ENCODE results near the gene FLNB. TPM values are rescaled to one million over a fixed set of nuclear protein-coding genes. Genes with fewer than 3 reads are reported as not detected.

The FLNB gene
- total RNA-seq, 2 experiments from 2014 or later = 26.3 to 28.4 TPM

DNA sequence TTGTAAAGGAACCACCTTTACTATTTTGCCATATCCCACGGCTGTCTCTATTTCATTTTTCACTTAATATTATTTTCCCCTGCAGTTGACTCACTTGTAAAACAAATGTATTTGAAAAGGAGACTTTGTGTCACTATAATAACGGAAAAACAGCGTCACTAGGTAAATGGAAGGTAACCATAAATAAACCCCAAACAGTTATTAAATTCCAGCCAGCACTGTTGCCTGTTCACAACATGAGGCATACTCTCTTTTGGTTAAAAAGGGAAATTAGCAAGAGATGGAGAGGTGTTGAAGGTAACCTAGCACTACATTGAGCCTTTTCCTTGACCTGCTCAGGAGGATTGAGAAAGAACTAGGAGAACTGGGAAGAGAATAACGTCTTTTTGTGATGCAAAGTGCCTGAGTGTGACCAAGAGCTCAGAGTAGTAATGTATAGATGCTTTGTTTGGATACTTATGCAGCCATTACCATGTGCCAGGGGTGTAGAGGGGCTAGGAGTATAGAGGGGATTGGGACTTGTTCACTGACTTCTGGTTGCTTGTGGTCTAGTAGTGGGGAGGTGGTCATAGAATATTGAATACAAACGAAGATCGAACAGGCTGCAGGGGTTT lies 19.6 kb downstream of the FLNB start:
- Mint-ChIP-seq H3K27me3 (no peaks in the 10 kb centered on the region), H3K4me1 (ENCODE audit: low read depth) (peaks cover 38% of the 10 kb centered on the region), H3K36me3 (ENCODE audit: low read depth) (no peaks in the 10 kb centered on the region), H3K4me3 (no peak overlapping the region), H3K9me3 (no peaks in the 10 kb centered on the region), H3K27ac (peak overlapping the region; percentile 25)
- TF ChIP-seq, protein P1, sequence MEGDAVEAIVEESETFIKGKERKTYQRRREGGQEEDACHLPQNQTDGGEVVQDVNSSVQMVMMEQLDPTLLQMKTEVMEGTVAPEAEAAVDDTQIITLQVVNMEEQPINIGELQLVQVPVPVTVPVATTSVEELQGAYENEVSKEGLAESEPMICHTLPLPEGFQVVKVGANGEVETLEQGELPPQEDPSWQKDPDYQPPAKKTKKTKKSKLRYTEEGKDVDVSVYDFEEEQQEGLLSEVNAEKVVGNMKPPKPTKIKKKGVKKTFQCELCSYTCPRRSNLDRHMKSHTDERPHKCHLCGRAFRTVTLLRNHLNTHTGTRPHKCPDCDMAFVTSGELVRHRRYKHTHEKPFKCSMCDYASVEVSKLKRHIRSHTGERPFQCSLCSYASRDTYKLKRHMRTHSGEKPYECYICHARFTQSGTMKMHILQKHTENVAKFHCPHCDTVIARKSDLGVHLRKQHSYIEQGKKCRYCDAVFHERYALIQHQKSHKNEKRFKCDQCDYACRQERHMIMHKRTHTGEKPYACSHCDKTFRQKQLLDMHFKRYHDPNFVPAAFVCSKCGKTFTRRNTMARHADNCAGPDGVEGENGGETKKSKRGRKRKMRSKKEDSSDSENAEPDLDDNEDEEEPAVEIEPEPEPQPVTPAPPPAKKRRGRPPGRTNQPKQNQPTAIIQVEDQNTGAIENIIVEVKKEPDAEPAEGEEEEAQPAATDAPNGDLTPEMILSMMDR (IDR thresholded peaks at IDR 0.05) = no peak
- CTCF ChIA-PET = interaction anchor here (1.0 kb wide), 1 partner anchor 20 kb away, joined by 3 read pairs; no protein-coding TSS in a partner anchor
- intact Hi-C loops (cut with micrococcal nuclease) = no loop called here
- ATAC-seq (peak; percentile 32), DNase-seq (no peak)
- POLR2A ChIA-PET = no interaction called here

DNA sequence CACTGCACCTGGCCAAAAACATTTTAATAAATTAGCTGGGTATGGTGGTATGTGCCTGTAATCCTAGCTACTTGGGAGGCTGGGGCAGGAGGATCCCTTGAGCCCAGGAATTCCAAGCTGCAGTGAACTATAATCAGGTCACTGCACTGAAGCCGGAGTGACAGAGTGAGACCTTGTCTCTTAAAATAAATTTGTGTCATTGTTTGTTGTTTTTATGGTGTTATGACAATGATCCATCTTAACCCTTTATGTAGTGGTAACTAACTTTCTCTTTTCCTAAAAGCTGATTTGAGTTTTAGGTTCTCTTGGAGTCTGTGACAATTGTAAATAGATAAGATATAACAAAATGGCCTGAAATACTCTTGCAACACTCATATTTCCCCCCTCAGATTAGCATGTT lies 20.7 kb downstream of the FLNB start:
- H3K27ac Mint-ChIP-seq = no peak overlapping the region
- peaks cover 38% of the 10 kb centered on the region for H3K4me1 Mint-ChIP-seq (ENCODE audit: low read depth)
- DNase-seq = no peak
- no peak for ATAC-seq
- no peaks in the 10 kb centered on the region for H3K27me3 Mint-ChIP-seq
- TF ChIP-seq, protein P1 (IDR thresholded peaks at IDR 0.05) = no peak
- H3K36me3 Mint-ChIP-seq (ENCODE audit: low read depth) = no peaks in the 10 kb centered on the region
- H3K9me3 Mint-ChIP-seq = no peaks in the 10 kb centered on the region
- ChIA-PET CTCF (interaction anchor here (1.0 kb wide), 1 partner anchor 21 kb away, joined by 3 read pairs; no protein-coding TSS in a partner anchor), POLR2A (no interaction called here)
- intact Hi-C loops (cut with micrococcal nuclease) = no loop called here
- H3K4me3 Mint-ChIP-seq = no peak overlapping the region

DNA sequence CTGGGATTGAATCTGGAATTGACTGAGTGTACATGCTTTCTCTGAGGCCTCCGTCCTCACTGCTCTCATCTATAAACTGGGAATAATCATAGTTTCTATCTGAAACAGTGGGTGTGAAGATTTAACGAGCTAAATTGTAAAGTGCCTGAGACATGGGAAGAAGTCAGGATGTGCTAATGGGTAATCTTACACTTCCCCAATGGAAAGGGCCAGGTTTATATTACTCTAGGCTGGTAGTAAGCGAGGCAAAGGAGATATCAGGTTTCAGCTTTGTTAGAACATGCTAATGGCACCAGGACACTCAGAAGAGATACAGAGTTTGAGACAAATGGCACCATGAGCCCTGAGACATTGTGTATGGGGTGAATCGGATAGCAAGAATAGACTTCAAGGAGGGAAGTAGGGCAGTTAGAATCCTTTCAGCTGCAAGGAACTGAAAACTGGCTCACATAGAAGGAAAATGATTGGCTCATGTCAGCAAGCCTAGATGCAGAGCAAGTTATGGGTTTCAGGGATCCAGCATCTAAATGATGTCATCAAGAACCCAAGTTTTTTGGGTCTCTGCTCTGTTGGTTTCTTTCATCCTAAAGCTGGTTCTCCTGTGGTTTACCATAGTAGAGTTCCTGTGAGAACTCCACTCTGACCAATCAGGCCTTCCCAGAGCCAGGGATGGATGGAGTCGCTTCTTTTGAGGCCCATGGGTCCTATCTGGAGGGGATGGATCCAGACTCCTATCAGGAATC lies 21.8 kb downstream of the FLNB start:
- H3K36me3 Mint-ChIP-seq (ENCODE audit: low read depth) = peaks cover 1% of the 10 kb centered on the region
- peaks cover 48% of the 10 kb centered on the region for H3K4me1 Mint-ChIP-seq (ENCODE audit: low read depth)
- POLR2A ChIA-PET = interaction anchor here (0.7 kb wide), 1 partner anchor 12 kb away, joined by 3 read pairs; no protein-coding TSS in a partner anchor
- no peak for DNase-seq
- H3K27ac Mint-ChIP-seq = no peak overlapping the region
- no peak overlapping the region for H3K4me3 Mint-ChIP-seq
- no peaks in the 10 kb centered on the region for H3K9me3 Mint-ChIP-seq
- no peaks in the 10 kb centered on the region for H3K27me3 Mint-ChIP-seq
- intact Hi-C loops (cut with micrococcal nuclease) = no loop called here
- CTCF ChIA-PET = no interaction called here
- TF ChIP-seq, protein P1 (IDR thresholded peaks at IDR 0.05) = no peak
- no peak for ATAC-seq

DNA sequence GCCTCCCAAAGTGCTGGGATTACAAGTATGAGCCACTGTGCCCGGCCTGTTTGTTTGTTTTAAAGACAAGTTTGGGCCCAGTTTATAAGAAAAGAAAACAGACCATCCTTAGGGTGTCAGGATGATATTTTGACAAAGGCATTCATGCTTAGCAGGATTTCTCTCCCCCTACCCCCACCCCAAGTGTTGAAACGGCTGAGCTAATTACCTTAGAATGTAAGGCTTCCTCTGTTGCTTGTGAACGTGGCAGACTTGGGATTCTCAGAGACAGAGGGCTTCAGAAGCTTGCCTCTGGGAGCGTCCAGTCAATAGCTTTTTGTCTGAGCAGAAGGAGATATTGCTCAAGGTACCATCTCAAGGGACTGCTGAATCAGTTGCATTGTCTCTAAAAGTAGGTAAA lies 24.0 kb downstream of the FLNB start:
- H3K4me1 Mint-ChIP-seq (ENCODE audit: low read depth) = peaks cover 55% of the 10 kb centered on the region
- H3K9me3 Mint-ChIP-seq = no peaks in the 10 kb centered on the region
- TF ChIP-seq, protein P1 (IDR thresholded peaks at IDR 0.05) = no peak
- no peaks in the 10 kb centered on the region for H3K27me3 Mint-ChIP-seq
- no peak for DNase-seq
- intact Hi-C loops (cut with micrococcal nuclease) = no loop called here
- ChIA-PET CTCF (interaction anchor here (0.9 to 1.2 kb wide), 5 partner anchors 9 to 185 kb away, joined by 3 to 5 read pairs (median 3); partner anchors contain the start of gene FLNB), POLR2A (interaction anchor here (0.6 to 1.1 kb wide), 2 partner anchors 15 to 176 kb away, joined by 4 to 5 read pairs; no protein-coding TSS in a partner anchor)
- H3K36me3 Mint-ChIP-seq (ENCODE audit: low read depth) = peaks cover 1% of the 10 kb centered on the region
- no peak overlapping the region for H3K27ac Mint-ChIP-seq
- ATAC-seq = no peak
- H3K4me3 Mint-ChIP-seq = no peak overlapping the region
